Ishikawa (cell line): ENCODE results near the gene MAS1.

Source experiments
- EP300 ChIP-seq: IDR thresholded peaks from 2 replicates; pipeline ENCODE4 v1.6.1; 2012; ENCODE audit warnings: borderline replicate concordance
- TAF1 ChIP-seq: IDR thresholded peaks from 2 replicates; pipeline ENCODE4 v1.6.1; 2012; ENCODE audit warnings: low read depth, mild to moderate bottlenecking
- TF ChIP-seq, protein P1 (sequence below): IDR thresholded peaks from 2 replicates; pipeline ENCODE4 v1.6.1; 2012
- TF ChIP-seq, protein P2 (sequence below): IDR thresholded peaks from 2 replicates; pipeline ENCODE4 v1.6.1; 2012; ENCODE audit warnings: low read depth, mild to moderate bottlenecking

GRCh38 chr6:159931846-159932245 lies 41.1 kb downstream of the MAS1 start:
- no peak for TF ChIP-seq TAF1
- no peak for TF ChIP-seq EP300
- TF ChIP-seq, protein P1, sequence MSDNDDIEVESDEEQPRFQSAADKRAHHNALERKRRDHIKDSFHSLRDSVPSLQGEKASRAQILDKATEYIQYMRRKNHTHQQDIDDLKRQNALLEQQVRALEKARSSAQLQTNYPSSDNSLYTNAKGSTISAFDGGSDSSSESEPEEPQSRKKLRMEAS, result no peak
- TF ChIP-seq, protein P2, sequence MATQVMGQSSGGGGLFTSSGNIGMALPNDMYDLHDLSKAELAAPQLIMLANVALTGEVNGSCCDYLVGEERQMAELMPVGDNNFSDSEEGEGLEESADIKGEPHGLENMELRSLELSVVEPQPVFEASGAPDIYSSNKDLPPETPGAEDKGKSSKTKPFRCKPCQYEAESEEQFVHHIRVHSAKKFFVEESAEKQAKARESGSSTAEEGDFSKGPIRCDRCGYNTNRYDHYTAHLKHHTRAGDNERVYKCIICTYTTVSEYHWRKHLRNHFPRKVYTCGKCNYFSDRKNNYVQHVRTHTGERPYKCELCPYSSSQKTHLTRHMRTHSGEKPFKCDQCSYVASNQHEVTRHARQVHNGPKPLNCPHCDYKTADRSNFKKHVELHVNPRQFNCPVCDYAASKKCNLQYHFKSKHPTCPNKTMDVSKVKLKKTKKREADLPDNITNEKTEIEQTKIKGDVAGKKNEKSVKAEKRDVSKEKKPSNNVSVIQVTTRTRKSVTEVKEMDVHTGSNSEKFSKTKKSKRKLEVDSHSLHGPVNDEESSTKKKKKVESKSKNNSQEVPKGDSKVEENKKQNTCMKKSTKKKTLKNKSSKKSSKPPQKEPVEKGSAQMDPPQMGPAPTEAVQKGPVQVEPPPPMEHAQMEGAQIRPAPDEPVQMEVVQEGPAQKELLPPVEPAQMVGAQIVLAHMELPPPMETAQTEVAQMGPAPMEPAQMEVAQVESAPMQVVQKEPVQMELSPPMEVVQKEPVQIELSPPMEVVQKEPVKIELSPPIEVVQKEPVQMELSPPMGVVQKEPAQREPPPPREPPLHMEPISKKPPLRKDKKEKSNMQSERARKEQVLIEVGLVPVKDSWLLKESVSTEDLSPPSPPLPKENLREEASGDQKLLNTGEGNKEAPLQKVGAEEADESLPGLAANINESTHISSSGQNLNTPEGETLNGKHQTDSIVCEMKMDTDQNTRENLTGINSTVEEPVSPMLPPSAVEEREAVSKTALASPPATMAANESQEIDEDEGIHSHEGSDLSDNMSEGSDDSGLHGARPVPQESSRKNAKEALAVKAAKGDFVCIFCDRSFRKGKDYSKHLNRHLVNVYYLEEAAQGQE, result no peak
